Epithelial cell of proximal tubule (primary cell): ENCODE results near the gene SCAMP3. TPM values are rescaled to one million over a fixed set of nuclear protein-coding genes. Genes with fewer than 3 reads are reported as not detected.
A peak's percentile ranks its signal among the peaks of the same experiment; 100 is the strongest.

ENCODE experiments used
- DNase-seq: peaks from one replicate; pipeline ENCODE4 v3.0.0-alpha.2; 2011; ENCODE audit warnings: low read depth
- H3K4me3 ChIP-seq: 2 replicates; pipeline ENCODE4 v1.5.1; 2011; ENCODE audit warnings: low read depth, mild to moderate bottlenecking, low read length
- total RNA-seq: library from RNA; depleted of rRNA; stranded (reverse); fragments of >200 nt; gene quantifications from 2 replicates; pipeline ENCODE4 v1.2.3, GENCODE V29; 2015
- TF ChIP-seq, protein P1 (sequence below): conservative IDR thresholded peaks from 2 replicates; pipeline ENCODE4 v1.5.1; 2012; ENCODE audit warnings: low read depth, mild to moderate bottlenecking, low read length

Gene SCAMP3
- total RNA-seq: 61.8 and 89.7 TPM in 2 replicates

DNA sequence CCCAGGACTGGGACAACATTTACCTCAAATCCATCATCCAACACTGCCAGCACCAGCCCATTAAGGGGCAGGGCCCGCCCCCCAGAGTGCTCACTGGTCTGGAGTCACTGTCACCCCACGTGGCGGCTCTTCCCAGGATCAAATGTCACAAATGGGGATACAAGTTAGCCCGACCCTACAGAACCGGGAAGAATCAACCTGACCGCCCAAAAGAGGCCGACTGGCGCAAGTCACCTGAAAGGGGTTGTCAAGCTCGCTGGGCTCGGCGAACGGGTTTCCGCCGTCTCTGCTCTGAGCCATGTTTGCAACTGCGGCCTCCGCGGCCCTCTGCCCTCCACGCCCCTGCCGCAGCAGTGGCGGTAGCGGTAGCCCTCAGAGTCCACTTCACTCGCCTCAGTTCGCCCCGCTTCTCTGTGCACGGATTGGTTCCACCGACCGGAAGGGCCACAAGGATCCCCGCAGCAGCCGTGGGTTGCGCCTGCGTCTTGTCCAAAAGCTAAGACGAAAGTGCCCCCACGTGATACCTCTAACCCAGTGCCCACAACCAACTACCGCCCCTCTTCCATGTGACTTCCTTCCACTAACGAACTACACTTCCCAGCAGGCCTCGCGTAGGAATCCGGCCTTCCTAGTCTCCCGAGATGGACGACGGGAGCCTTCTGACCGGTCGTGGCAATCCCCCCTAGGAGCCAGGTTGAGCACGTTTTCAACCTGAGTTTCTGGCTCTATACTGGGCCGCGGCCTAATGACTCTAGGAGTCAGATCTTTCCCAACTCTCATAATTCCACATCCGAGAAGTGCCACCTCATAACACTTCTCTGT, at the start of gene SCAMP3:
TSS of gene SCAMP3 (minus strand) at position 509 of the 822 bp plus-strand sequence. CDS start at position 300, 209 bp downstream.
- peak within 1 kb of the TSS; percentile 89 for H3K4me3 ChIP-seq
- TF ChIP-seq, protein P1, sequence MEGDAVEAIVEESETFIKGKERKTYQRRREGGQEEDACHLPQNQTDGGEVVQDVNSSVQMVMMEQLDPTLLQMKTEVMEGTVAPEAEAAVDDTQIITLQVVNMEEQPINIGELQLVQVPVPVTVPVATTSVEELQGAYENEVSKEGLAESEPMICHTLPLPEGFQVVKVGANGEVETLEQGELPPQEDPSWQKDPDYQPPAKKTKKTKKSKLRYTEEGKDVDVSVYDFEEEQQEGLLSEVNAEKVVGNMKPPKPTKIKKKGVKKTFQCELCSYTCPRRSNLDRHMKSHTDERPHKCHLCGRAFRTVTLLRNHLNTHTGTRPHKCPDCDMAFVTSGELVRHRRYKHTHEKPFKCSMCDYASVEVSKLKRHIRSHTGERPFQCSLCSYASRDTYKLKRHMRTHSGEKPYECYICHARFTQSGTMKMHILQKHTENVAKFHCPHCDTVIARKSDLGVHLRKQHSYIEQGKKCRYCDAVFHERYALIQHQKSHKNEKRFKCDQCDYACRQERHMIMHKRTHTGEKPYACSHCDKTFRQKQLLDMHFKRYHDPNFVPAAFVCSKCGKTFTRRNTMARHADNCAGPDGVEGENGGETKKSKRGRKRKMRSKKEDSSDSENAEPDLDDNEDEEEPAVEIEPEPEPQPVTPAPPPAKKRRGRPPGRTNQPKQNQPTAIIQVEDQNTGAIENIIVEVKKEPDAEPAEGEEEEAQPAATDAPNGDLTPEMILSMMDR: no peak
- DNase-seq: peak; percentile 94

DNA sequence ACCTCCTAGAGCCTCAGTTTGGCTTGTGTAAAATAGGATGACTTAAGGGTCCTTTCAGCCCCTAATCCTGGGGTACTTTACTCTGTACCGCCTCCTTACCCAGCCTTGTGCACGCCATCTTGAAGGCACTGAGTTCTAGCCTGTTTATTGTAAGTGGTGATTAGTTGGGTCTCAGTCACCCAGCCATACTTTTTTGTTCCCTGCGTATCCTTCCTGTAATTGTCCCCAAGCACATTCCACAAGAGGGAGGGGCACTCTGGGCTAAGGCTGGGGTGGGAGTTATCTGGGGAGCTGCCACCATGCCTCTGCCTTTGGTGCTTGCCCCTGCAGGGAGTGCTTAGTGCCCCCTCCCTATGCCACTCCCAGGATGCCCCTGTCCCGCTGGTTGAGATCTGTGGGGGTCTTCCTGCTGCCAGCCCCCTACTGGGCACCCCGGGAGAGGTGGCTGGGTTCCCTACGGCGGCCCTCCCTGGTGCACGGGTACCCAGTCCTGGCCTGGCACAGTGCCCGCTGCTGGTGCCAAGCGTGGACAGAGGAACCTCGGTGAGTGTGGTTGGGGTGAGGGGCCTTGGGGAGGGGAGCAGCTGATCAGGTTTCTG, 47.4 kb upstream of the SCAMP3 start:
- peak overlapping the region; percentile 100 for H3K4me3 ChIP-seq
- DNase-seq: no peak
- TF ChIP-seq, protein P1: no peak

DNA sequence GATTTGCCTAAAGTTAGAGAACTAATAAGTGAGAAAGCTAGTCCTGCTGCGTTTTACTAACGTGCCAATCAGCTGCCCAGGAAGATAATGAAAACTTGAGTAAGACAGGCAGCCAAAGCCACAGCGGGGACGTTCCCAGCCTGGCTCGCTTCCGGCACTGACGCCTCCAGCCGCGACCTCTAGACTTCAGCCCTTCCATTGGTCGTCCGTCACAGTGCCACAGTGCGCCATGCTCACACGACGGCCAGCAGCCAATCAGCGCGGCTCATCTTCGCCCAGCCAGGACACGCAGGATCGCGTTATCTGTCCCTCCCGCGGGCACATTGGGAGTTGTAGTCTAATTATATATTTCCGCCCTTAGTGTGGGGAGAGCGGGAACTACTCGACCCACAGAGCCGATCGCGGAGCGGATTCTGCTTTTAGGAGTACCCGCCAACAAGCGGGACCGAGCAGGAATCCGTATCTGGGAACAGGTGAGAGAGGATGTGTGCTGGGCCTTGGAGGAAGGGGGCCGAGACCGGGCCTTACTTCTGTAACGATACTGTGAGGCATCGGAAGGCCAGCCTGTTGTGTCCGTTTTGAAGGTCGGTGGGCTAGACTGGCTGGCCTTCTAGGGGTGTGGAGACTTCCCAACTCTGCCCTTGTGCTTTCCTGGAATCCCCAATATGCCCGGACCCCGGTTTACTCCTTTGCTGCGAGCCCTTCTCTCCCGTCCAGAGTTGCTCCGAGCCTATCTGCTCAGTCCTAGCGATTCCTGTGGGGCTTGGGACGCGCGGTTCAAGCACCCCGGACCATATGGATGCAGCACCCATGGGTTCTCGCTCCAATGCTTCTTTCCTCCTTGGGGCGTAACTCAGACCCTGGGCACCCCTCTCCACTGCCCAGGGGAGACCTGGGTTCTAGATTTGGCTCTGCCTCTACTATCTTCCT, 46.6 kb upstream of the SCAMP3 start, which contains the start of gene FDPS:
TSS of gene FDPS (plus strand) at position 374 of the 930 bp plus-strand sequence. CDS start 924 bp downstream, outside the sequence.
- TF ChIP-seq, protein P1: no peak
- peak; percentile 89 for DNase-seq
- peak within 1 kb of the TSS; percentile 100 for H3K4me3 ChIP-seq

DNA sequence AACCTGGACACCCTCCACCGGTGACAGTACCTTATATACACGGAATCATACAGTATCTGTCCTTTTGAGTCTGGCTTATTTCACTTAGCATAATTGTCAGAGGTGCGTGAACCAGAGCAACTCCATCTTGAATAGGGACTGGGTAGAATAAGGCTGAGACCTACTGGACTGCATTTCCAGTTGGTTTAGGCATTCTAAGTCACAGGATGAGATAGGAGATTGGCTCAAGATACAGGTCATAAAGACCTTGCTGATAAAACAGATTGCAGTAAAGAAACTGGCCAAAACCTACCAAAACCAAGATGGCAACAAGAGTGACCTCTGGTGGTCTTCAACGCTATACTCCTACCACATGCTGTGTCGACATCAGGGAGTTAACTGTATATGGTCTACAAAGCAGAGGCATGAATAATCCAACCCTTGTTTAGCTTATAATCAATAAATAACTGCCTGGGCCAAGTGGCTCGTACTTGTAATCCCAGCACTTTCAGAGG, 45.1 kb upstream of the SCAMP3 start:
- TF ChIP-seq, protein P1: peak; percentile 57
- DNase-seq: no peak
- no peak overlapping the region for H3K4me3 ChIP-seq

DNA sequence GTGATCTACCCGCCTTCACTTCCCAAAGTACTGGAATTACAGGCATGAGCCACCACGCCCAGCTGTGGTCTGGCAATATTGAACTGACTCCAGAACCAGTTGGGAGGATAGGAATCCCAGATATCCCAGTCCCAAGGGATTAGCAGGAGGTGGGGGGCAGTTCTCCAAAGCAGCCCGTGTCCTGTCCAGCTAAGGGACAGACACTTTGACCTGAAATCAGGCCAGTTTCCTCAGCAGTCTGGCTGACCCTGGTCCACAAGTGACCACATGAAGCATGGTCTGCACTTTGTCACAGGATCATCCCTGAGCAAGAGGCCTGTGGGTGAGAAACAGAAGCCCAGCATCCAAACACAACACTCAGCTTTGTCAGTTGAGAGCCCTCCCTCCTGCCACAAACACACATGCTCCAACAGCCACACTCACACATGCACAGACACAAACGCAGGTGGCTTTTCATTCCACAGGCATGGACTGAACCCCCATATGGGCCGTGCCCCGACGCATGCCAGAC, 43.8 kb upstream of the SCAMP3 start:
- TF ChIP-seq, protein P1: no peak
- no peak for DNase-seq
- H3K4me3 ChIP-seq: no peak overlapping the region

DNA sequence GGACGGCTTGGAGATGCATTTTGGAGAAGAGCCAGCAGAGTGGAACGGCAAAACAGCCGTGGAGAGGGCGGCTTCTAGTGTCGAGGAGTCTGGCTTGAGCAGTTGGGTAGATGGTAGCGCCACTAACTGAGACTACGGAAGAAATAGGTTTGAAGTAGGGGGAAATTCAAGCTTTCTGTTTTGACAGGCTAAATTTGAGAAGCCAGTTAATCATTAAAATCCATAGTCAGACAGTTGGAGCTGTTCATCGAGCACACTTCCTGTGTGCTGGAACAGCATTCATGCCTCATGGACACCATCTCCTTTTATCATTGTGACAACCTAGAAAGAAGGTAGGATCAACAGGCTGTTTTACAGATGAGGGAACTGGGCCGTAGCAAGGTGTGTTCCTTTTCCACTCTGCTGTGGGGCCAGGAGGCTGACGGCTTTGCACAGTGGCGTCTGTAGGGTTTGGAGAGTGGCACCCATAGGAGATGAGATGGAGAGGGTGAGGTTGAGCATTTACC, 42.5 kb upstream of the SCAMP3 start:
- no peak for DNase-seq

More for the DNA sequence above, 42.5 kb upstream of the SCAMP3 start:
- peak overlapping the region; percentile 30 for H3K4me3 ChIP-seq
- TF ChIP-seq, protein P1: no peak
